ENCODE measurements around the gene CAMK2D.

CAMK2D gene

GRCh38 chr4:113576947-113577678 lies 184.4 kb downstream of the CAMK2D start:
- Histone ChIP-seq H3K36me3 (ENCODE audit: insufficient read depth, low read length) (no peaks in the 10 kb centered on the region), H3K4me3 (ENCODE audit: low read depth, low read length) (no peak overlapping the region), H3K4me1 (ENCODE audit: control insufficient read depth, insufficient read depth, low read length, unreplicated experiment) (peaks cover 38% of the 10 kb centered on the region), H3K79me2 (ENCODE audit: control insufficient read depth, insufficient read depth, low read length, unreplicated experiment) (peaks cover 22% of the 10 kb centered on the region), H2AFZ (ENCODE audit: low read length, unreplicated experiment) (no peak overlapping the region), H3K27ac (ENCODE audit: low read depth, low read length) (no peak overlapping the region), H3K27me3 (ENCODE audit: insufficient read depth, low read length) (no peaks in the 10 kb centered on the region)

- Histone ChIP-seq H3K27ac (ENCODE audit: low read depth, low read length) (no peak overlapping the region), H3K4me3 (ENCODE audit: low read depth, low read length) (no peak overlapping the region), H3K27me3 (ENCODE audit: insufficient read depth, low read length) (no peaks in the 10 kb centered on the region), H3K4me1 (ENCODE audit: control insufficient read depth, insufficient read depth, low read length, unreplicated experiment) (peaks cover 38% of the 10 kb centered on the region), H2AFZ (ENCODE audit: low read length, unreplicated experiment) (no peak overlapping the region), H3K79me2 (ENCODE audit: control insufficient read depth, insufficient read depth, low read length, unreplicated experiment) (peaks cover 26% of the 10 kb centered on the region), H3K36me3 (ENCODE audit: insufficient read depth, low read length) (no peaks in the 10 kb centered on the region)
These were observed 186.1 kb downstream of the CAMK2D start for GRCh38 chr4:113575401-113575800.

- Histone ChIP-seq H3K4me3 (ENCODE audit: low read depth, low read length) (peak overlapping the region; percentile 7; the same call in 1 of the 2 replicates), H3K27me3 (ENCODE audit: insufficient read depth, low read length) (no peaks in the 10 kb centered on the region), H3K4me1 (ENCODE audit: control insufficient read depth, insufficient read depth, low read length, unreplicated experiment) (peaks cover 38% of the 10 kb centered on the region), H3K79me2 (ENCODE audit: control insufficient read depth, insufficient read depth, low read length, unreplicated experiment) (peaks cover 33% of the 10 kb centered on the region), H3K36me3 (ENCODE audit: insufficient read depth, low read length) (no peaks in the 10 kb centered on the region), H2AFZ (ENCODE audit: low read length, unreplicated experiment) (no peak overlapping the region), H3K27ac (ENCODE audit: low read depth, low read length) (peak overlapping the region; percentile 38)
These were observed 186.9 kb downstream of the CAMK2D start for GRCh38 chr4:113574636-113575103.

DNA sequence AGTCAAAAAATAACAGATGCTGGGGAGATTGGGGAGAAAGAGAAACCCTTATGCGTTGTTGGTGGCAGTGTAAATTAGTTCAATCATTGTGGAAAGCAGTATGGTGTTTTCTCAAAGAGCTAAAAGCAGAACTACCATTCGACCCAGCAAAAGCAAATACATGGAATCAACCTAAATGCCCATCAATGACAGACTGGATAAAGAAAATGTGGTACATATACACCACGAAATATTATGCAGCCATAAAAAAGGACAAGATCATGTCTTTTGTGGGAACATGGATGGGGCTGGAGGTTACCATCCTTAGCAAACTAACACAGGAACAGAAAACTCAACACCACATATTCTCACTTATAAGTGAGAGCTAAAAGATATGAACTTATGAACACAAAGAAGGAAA lies 188.9 kb downstream of the CAMK2D start:
- H3K36me3 ChIP-seq (ENCODE audit: insufficient read depth, low read length): no peaks in the 10 kb centered on the region
- peaks cover 37% of the 10 kb centered on the region for H3K4me1 ChIP-seq (ENCODE audit: control insufficient read depth, insufficient read depth, low read length, unreplicated experiment)
- no peaks in the 10 kb centered on the region for H3K27me3 ChIP-seq (ENCODE audit: insufficient read depth, low read length)
- no peak overlapping the region for H2AFZ ChIP-seq (ENCODE audit: low read length, unreplicated experiment)
- H3K79me2 ChIP-seq (ENCODE audit: control insufficient read depth, insufficient read depth, low read length, unreplicated experiment): peaks cover 22% of the 10 kb centered on the region
- H3K27ac ChIP-seq (ENCODE audit: low read depth, low read length): no peak overlapping the region
- no peak overlapping the region for H3K4me3 ChIP-seq (ENCODE audit: low read depth, low read length)

GRCh38 chr4:113566015-113566795 lies 195.3 kb downstream of the CAMK2D start:
- peaks cover 10% of the 10 kb centered on the region for H3K4me1 ChIP-seq (ENCODE audit: control insufficient read depth, insufficient read depth, low read length, unreplicated experiment)
- H3K79me2 ChIP-seq (ENCODE audit: control insufficient read depth, insufficient read depth, low read length, unreplicated experiment): peaks cover 11% of the 10 kb centered on the region
- H3K4me3 ChIP-seq (ENCODE audit: low read depth, low read length): no peak overlapping the region
- no peak overlapping the region for H3K27ac ChIP-seq (ENCODE audit: low read depth, low read length)
- no peaks in the 10 kb centered on the region for H3K27me3 ChIP-seq (ENCODE audit: insufficient read depth, low read length)
- H2AFZ ChIP-seq (ENCODE audit: low read length, unreplicated experiment): no peak overlapping the region
- no peaks in the 10 kb centered on the region for H3K36me3 ChIP-seq (ENCODE audit: insufficient read depth, low read length)

DNA sequence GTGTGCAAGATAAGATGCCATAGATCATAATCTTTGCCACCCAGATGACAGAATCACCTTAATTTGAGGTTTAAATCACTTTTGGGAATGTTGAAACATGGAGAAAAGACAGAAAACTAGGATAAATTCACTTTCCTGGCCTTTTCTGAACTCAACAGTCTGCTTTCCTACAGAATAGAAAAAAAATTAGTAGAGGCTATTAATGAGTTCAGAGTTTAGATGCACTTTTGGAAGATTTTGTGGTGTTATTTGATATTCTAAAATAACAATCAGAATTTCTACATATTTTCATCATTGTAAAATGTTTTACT lies 195.9 kb downstream of the CAMK2D start:
- peaks cover 10% of the 10 kb centered on the region for H3K4me1 ChIP-seq (ENCODE audit: control insufficient read depth, insufficient read depth, low read length, unreplicated experiment)
- no peaks in the 10 kb centered on the region for H3K27me3 ChIP-seq (ENCODE audit: insufficient read depth, low read length)
- no peak overlapping the region for H2AFZ ChIP-seq (ENCODE audit: low read length, unreplicated experiment)
- H3K79me2 ChIP-seq (ENCODE audit: control insufficient read depth, insufficient read depth, low read length, unreplicated experiment): peaks cover 9% of the 10 kb centered on the region
- H3K27ac ChIP-seq (ENCODE audit: low read depth, low read length): no peak overlapping the region
- H3K36me3 ChIP-seq (ENCODE audit: insufficient read depth, low read length): no peaks in the 10 kb centered on the region
- H3K4me3 ChIP-seq (ENCODE audit: low read depth, low read length): no peak overlapping the region

GRCh38 chr4:113564493-113564892 lies 197.0 kb downstream of the CAMK2D start:
- Histone ChIP-seq H3K4me3 (ENCODE audit: low read depth, low read length) (no peak overlapping the region), H2AFZ (ENCODE audit: low read length, unreplicated experiment) (no peak overlapping the region), H3K36me3 (ENCODE audit: insufficient read depth, low read length) (no peaks in the 10 kb centered on the region; the same call in 1 of the 2 replicates), H3K27me3 (ENCODE audit: insufficient read depth, low read length) (no peaks in the 10 kb centered on the region), H3K27ac (ENCODE audit: low read depth, low read length) (no peak overlapping the region), H3K4me1 (ENCODE audit: control insufficient read depth, insufficient read depth, low read length, unreplicated experiment) (peaks cover 10% of the 10 kb centered on the region), H3K79me2 (ENCODE audit: control insufficient read depth, insufficient read depth, low read length, unreplicated experiment) (peaks cover 1% of the 10 kb centered on the region)

DNA sequence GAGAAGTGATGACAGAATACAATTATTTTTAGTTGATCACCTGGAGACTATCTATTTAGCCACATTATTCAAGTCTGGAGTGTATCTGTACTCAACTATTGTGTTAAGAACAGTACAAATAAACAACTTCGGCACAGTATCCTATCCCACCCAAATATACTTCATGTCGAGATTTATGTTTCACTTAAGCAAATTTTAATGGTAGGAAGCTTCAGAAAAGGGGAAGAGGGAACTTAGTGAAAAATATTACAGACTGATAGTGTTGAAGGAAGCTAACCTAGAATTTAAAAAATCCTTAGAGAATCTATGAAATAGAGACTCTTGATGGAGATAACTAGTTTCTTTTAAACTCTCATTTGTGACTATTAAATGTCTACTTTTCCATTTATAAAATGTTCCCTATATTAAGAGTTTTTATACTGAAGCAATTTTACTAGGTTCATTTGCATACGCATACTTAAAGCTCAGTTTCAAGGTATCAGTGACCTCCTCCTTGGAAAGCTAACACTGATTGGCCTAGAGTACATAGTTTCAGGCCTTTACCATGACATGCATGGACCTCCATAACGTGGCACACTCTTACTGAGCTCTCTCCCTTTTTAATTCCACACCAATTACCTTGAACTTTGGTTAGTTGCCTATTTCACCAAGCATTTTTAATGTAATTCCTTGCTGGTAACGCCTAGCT lies 197.7 kb downstream of the CAMK2D start:
- Histone ChIP-seq H3K27me3 (ENCODE audit: insufficient read depth, low read length) (no peaks in the 10 kb centered on the region), H3K4me1 (ENCODE audit: control insufficient read depth, insufficient read depth, low read length, unreplicated experiment) (peaks cover 10% of the 10 kb centered on the region), H3K4me3 (ENCODE audit: low read depth, low read length) (no peak overlapping the region), H3K79me2 (ENCODE audit: control insufficient read depth, insufficient read depth, low read length, unreplicated experiment) (peaks cover 3% of the 10 kb centered on the region), H3K36me3 (ENCODE audit: insufficient read depth, low read length) (no peaks in the 10 kb centered on the region; the same call in 1 of the 2 replicates), H3K27ac (ENCODE audit: low read depth, low read length) (no peak overlapping the region), H2AFZ (ENCODE audit: low read length, unreplicated experiment) (no peak overlapping the region)

DNA sequence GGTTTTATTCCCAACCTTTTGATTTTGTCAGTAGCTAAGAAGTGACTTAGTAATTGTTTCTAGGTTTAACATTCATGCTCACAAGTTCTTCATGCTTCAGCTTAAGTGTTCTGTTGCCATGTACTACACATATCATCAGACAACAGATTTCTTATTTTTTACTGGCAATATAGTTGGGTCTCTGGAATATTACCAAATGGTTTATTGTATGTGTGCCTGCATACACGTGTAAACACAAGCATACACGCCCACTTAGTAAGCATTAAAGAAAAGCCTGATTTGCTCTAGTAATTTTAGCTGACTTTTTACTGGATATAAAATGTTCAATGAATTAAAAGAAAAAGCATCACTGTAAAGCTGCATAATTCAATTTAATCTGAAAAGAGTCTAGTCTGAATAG lies 199.8 kb downstream of the CAMK2D start:
- Histone ChIP-seq H3K27ac (ENCODE audit: low read depth, low read length) (no peak overlapping the region), H3K4me1 (ENCODE audit: control insufficient read depth, insufficient read depth, low read length, unreplicated experiment) (peaks cover 10% of the 10 kb centered on the region), H3K4me3 (ENCODE audit: low read depth, low read length) (no peak overlapping the region), H3K27me3 (ENCODE audit: insufficient read depth, low read length) (no peaks in the 10 kb centered on the region), H2AFZ (ENCODE audit: low read length, unreplicated experiment) (no peak overlapping the region), H3K36me3 (ENCODE audit: insufficient read depth, low read length) (no peaks in the 10 kb centered on the region; the same call in 1 of the 2 replicates), H3K79me2 (ENCODE audit: control insufficient read depth, insufficient read depth, low read length, unreplicated experiment) (peaks cover 7% of the 10 kb centered on the region)

GRCh38 chr4:113561092-113561491 lies 200.4 kb downstream of the CAMK2D start:
- H3K27me3 ChIP-seq (ENCODE audit: insufficient read depth, low read length): no peaks in the 10 kb centered on the region
- peaks cover 10% of the 10 kb centered on the region for H3K4me1 ChIP-seq (ENCODE audit: control insufficient read depth, insufficient read depth, low read length, unreplicated experiment)
- no peaks in the 10 kb centered on the region; the same call in 1 of the 2 replicates for H3K36me3 ChIP-seq (ENCODE audit: insufficient read depth, low read length)
- H3K79me2 ChIP-seq (ENCODE audit: control insufficient read depth, insufficient read depth, low read length, unreplicated experiment): peaks cover 7% of the 10 kb centered on the region
- no peak overlapping the region for H3K4me3 ChIP-seq (ENCODE audit: low read depth, low read length)
- H2AFZ ChIP-seq (ENCODE audit: low read length, unreplicated experiment): no peak overlapping the region
- peak overlapping the region; percentile 10; the same call in 1 of the 2 replicates for H3K27ac ChIP-seq (ENCODE audit: low read depth, low read length)

All from ACC112 (cell line).